Fibroblast of upper back skin (primary cell): ENCODE data around the gene IQCF2.
"Not testable (repeated sequence)": the region's sequence is repeated elsewhere in the genome, so short reads cannot be mapped to it uniquely, and the experiment has no call there.

Experiments used
- DNase-seq: peaks from one replicate; pipeline ENCODE4 v3.0.0-alpha.2; 2013

Gene IQCF2

DNA sequence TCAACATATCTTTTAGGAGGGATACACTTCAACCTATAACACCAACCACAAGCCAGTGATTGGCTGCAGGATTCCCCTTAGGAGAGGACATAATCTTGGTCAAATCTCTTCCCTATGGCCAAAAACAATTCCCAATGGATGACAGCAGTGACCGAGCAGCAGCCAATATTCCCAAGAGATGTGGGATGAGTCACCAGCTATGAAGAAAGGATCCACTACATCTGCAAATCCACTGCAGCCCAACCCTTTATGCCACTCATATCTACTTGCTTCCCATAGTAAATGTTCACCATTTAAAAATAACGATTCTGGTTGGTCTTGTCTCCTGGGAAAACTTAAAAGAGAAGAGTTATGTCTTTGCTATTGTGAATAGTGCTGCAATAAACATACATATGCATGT lies 18.5 kb downstream of the IQCF2 start:
- DNase-seq: no peak

DNA sequence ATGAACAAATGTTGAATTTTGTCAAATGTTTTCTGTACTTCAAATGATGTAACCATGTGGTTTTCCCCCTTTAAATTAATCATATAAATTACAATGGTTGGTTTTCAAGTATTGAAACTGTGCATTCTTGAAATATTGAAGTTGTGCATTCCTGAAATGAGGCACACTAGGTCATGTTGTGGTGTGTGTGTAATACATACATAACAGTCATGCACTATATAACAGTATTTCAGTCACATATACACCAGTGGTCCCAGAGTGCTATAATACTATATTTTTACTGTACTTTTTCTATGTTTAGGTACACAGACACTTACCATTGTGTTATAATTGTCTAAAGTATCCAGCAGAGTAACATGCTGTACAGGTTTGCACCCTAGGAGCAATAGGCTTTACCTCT lies 25.0 kb downstream of the IQCF2 start:
- DNase-seq: peak; percentile 1

DNA sequence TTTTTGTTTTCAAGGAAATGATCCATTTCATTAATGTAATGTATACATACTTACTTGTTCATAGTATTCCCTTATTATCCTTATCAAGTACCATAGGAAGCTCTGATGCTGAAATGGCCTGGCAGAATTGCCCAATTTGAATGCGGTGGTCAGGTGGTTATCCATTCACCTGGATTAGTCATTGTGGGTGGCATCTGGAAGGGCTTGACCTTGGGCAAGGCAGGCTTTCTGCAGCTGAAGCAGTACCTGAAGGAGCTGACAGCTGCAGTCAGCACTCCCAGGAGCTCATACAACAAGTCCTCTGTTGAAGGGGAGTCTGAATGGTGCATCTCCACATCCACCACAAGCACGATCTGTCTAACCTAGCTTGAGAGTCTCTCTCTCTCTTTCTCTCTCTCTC lies 26.2 kb downstream of the IQCF2 start:
- no peak for DNase-seq

DNA sequence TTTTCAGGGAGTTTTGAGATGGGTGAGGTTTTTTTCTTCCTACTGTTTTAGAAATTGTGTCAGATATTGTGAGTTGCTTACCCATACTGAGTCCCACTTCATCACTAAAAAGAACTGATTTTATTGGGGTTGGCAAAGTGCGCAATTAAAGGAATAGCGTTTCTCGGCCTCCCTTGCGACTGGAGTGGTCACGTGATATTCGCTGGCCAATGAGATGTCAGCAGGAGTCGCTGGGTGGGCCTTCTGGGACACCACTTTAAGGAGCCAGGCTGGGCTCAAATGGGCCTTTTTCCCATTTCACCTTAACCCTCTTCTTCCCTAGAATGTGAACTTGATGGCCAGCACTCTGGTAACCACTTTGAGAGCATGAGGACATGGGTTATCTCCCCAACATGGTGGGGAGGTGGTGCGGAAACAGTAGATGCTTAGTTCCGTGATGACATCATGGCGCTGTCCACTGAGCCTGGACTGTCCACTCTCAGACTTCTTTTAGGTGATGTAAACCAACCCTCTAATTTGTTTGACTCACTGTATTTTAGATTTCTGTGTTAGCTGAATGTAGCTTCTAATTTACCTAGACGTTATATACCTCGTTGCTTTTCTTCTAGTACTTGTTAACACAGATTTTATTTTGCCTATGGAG lies 27.2 kb downstream of the IQCF2 start:
- DNase-seq: no peak

DNA sequence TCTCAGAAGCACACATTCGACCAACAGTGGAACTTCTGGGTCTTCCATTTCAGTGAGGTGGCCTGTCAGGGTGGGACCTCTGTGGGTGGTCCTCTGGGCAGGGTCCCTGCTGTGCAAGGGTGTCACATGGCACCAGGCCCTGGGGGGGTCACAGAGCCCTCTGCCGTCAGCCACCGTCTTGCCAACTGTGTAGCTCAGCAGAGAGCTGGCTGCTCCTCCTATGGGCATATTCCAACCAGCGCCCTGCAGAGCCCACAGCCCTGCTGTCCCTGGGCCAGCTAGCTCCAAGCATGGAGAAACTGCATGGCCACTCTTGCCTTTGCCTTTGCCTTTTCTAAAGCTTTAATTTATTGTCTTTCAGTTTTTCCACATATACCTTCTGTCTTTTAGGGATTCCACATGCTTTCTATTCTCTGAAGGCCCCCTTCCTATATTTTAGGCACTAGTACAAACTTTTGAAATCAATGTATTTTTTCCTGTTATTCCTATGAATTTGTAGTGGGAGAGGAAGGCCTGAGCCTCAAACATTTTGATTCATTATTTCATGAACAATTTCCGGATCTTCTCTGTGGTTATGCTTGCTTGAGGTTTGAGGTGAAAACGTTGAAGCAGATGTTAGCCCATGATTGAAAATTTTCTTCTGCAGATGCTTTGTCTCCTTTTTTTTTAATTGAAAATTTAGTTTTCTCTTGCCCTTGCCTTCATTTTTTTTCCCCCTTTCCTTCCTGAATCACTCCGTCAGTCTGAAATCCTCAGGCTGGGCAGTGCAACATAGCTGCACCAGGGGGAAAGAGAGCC lies 30.0 kb downstream of the IQCF2 start:
- DNase-seq: no peak

DNA sequence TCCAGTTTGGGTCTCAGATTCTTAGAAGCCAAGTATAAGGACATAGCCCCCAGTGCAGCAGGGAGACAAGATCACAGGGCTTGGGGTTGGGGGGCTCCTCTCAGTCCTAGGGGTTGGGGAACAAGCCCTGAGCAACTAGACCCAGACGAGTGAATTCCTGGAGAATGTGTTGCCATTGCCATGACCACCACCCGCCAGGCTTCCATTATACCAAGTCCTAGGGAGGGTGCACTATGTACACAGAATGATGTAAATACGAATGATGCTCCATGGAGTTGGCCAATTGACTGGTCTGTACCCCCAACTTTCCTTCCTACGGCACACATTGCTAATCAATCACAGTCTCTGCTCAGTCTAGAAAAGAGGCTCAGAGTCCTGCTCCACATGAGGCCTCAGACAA lies 33.0 kb downstream of the IQCF2 start:
- DNase-seq: no peak

DNA sequence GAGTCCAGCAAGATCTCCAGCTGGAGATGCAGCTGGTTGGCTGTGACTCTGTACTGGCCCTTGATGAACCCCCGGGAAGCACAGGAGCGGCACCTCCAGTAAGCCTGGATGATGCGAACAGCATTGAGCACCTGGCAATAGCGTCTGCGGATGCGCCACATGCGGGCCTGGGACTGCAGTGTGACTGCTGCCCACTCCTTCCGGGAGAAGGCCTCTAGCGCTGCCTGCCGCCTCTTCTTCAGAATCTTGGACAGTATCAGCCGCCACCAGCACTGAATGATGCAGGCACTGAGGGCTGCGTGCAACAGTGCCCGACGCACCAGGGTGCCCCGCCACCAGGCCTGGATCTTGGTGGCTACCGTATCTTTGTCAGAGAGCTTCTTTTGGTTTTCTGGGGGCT lies 33.5 kb downstream of the IQCF2 start:
- DNase-seq: no peak

DNA sequence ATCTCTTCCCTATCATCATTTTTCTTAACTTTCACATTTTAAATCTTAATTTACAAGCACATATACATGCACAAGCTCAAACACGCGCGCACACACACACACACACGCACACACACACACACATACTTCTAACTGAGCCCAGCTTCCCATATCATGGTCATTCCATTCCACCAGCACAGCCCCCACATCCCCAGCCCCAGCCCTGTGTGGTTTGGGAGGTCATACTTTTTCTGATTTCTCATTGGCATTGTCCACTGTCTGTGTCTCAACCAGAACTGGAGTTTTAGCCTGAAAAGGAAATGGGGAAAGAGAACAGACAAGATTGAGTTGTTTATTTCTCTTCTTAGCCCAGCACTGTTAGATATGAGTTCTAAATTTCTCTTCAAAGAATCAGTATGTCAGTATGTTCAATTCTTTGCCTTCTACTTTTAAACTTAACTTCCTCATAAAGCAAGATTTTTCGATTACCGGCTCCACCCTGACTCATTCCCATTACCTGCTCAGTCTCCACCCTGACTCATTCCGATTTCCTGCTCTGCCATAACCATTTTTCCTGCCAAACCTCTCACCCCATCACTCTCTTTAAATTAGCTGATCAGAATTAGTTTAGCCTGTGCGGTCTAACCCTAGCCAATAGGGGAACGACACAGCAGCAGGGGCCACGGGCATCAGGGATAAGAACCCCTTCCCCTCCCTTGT lies 35.3 kb downstream of the IQCF2 start:
- no peak for DNase-seq

DNA sequence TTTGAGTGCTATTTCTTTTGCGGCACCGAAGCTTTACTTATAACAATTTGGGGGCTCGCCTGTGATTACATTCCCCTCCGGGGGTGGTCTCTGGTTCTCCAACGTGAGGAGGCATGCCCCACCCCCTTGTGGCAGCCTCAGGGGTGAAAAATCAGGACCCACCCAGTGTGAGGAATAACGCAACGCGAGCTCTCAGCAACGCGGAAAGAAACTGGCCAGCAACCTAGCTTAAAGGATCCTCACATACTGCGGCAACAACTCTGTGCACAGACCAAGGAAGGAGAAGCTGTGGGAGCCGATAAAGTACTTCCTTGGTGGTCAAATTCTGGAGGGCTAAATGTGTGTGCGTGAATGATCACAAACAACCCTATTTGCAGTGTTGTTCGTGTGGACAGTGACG lies 36.0 kb downstream of the IQCF2 start:
- no peak for DNase-seq

DNA sequence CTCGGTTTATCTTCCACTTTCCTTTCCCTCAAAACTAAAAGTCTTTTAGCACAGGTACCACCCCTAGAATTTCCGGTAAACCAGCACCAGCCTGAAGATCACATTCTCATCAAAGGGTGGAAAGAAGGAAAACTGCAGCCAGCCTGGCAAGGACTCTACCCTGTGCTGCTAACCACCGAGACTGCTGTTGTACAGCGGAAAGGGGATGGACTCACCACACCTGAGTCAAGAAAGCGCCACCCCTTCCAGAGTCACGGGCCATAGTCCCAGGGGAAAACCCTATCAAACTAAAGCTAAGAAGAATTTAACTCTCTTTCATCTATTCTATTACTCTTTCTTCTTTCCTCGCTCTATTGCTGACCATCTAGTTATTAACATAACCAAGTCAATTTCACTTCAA lies 38.6 kb downstream of the IQCF2 start:
- not testable (repeated sequence) for DNase-seq

DNA sequence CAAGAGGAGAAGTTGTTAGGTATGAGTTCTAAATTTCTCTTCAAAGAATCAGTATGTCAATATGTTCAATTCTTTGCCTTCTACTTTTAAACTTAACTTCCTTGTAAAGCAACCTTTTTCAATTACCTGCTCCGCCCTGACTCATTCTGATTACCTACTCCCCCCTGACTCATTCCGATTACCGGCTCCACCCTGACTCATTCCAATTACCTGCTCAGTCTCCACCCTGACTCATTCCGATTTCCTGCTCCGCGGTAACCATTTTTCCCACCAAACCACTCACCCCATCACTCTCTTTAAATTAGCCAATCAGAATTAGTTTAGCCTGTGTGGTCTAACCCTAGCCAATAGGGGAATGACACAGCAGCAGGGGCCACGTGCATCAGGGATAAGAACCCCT lies 40.9 kb downstream of the IQCF2 start:
- DNase-seq: not testable (repeated sequence)

DNA sequence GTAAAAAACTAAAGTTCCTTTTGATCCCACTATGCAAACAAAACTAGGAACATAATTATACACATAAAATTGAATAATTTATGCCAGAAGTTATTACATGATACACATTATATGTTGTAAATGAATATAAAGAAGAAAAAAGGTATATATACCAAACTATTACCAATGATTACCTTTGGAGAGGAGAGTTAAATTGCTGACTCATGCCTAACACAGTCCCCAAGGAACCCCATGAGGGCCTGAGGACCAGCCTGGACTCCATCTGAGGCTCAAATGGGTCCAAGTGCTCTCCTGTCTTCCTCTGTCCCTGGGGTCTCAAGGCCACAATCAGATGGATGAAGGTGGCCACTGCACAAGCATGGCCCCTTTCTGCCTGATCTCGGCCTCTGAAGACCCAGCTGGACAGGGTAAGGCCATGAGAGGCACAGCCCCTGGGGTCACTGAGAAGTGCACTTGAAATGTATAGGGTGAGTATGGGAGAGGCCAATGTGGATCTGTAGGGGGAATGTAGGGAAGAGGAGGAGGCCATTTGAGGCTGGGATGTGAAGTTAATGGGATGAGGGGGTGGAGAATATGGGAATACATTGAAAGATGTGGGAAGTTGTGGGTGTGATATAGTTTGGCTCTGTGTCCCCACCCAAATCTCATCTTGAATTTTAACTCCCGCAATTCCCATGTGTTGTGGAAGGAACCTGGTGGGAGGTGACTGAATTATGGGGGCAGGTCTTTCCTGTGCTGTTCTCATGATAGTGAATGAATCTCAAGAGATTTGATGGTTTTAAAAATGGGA lies 42.8 kb downstream of the IQCF2 start:
- DNase-seq: no peak

DNA sequence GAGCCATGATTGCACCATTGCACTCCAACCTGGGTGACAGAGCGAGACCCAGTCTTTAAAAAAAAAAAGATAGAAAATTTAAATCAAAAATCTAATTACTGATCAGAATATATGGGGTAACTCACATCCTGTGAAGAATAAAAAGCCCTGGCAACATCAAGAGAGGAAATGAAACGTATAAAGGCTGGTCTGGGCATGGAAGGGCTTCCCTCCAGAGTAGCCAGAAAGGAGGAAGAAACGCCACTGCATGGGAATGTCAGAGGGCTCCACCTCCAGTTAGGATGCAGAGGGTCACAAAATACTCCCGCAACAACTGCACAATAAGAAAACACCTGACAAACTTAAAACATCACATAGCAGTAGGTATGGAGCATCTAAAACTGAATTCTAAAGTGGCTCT lies 46.6 kb downstream of the IQCF2 start:
- no peak for DNase-seq
